ENCODE data around the gene DENR.

The DENR gene

GRCh38 chr12:122813310-122813713, 60.7 kb downstream of the DENR start:
- FAIRE-seq, result peak; percentile 82
- peak; percentile 44 for DNase-seq (ENCODE audit: insufficient read length, low spot score)

GRCh38 chr12:122819209-122819785, 66.7 kb downstream of the DENR start:
- FAIRE-seq, result peak; percentile 59
- no peak for DNase-seq (ENCODE audit: insufficient read length, low spot score)

DNA sequence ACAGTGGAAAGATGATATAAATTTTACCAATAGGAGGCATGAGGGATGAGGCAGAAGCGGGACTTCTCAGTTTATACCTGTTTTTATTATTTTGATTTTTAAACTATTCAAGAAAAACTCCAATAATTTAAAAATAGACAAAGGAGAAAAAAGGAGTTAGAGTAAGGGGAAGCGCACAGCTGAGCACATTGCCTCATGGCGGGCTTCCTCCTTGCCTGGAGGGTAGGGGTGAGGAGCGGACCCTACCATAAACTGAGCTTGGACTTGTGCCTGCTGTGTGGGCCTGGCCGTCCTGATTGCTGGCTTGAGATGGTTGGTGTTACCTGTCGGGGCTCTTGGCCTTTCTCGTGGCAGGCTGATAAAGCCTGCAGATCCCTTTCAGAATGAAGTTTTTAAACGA, 67.5 kb downstream of the DENR start:
- FAIRE-seq (no peak), DNase-seq (ENCODE audit: insufficient read length, low spot score) (no peak)
